ENCODE results near the gene HMGCL.

HMGCL gene

DNA sequence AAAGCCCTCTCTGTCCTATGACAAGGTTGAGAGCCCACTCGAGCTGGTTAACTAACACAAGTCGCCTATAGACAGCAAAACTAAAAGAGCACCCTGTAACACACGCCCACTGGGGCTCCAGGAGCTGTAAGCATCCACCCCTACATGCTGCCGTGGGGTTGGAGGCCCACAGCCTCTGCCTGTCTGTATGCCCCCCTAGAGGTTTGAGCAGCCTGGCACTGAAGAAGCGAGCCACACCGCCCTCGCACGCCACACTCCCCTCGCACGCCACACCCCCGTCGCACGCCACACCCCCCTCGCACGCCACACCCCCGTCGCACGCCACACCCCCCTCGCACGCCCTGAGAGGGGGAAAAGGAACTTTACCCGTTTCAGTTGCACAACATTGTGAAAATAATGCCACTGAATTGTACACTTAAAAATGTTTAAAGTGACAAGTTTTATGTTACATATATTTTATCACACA lies 13.2 kb upstream of the HMGCL start (continued):
- TF ChIP-seq, protein P1, sequence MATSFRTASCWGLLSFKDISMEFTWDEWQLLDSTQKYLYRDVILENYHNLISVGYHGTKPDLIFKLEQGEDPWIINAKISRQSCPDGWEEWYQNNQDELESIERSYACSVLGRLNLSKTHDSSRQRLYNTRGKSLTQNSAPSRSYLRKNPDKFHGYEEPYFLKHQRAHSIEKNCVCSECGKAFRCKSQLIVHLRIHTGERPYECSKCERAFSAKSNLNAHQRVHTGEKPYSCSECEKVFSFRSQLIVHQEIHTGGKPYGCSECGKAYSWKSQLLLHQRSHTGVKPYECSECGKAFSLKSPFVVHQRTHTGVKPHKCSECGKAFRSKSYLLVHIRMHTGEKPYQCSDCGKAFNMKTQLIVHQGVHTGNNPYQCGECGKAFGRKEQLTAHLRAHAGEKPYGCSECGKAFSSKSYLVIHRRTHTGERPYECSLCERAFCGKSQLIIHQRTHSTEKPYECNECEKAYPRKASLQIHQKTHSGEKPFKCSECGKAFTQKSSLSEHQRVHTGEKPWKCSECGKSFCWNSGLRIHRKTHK (tag by site-specific recombination; IDR thresholded peaks at IDR 0.05) = no peak
- TF ChIP-seq ZNF473 (tag by site-specific recombination; IDR thresholded peaks at IDR 0.05) (no peak), YY2 (tag by site-specific recombination; IDR thresholded peaks at IDR 0.05) (no peak), GLIS2 (tag by site-specific recombination; IDR thresholded peaks at IDR 0.05) (peak; percentile 77), KLF10 (tag by site-specific recombination; IDR thresholded peaks at IDR 0.05) (peak; percentile 99), ZNF600 (tag by site-specific recombination; IDR thresholded peaks at IDR 0.05) (no peak), ZNF514 (tag by site-specific recombination; IDR thresholded peaks at IDR 0.05) (no peak), KLF9 (tag by site-specific recombination; IDR thresholded peaks at IDR 0.05; ENCODE audit: low read depth) (peak; percentile 100), GLIS1 (tag by site-specific recombination; IDR thresholded peaks at IDR 0.05) (peak; percentile 59), ZFP69B (tag by site-specific recombination; IDR thresholded peaks at IDR 0.05) (no peak), ZNF530 (tag by site-specific recombination; IDR thresholded peaks at IDR 0.05; ENCODE audit: low read depth) (no peak), ZNF391 (tag by site-specific recombination; IDR thresholded peaks at IDR 0.05; ENCODE audit: borderline replicate concordance, low read depth) (no peak), ZNF121 (tag by site-specific recombination; IDR thresholded peaks at IDR 0.05) (no peak), ZNF133 (tag by site-specific recombination; IDR thresholded peaks at IDR 0.05) (no peak), ZNF677 (tag by site-specific recombination; IDR thresholded peaks at IDR 0.05) (no peak), ZNF155 (tag by site-specific recombination; IDR thresholded peaks at IDR 0.05) (no peak), ZNF24 (tag by site-specific recombination; IDR thresholded peaks at IDR 0.05) (no peak), ZNF292 (tag by site-specific recombination; IDR thresholded peaks at IDR 0.05; ENCODE audit: borderline replicate concordance, low read depth) (no peak), ZNF549 (tag by site-specific recombination; IDR thresholded peaks at IDR 0.05) (no peak), ZNF266 (tag by site-specific recombination; IDR thresholded peaks at IDR 0.05; ENCODE audit: low read depth) (no peak), ZNF140 (tag by site-specific recombination; IDR thresholded peaks at IDR 0.05) (no peak), SP3 (tag by site-specific recombination; IDR thresholded peaks at IDR 0.05) (peak; percentile 65), OVOL3 (tag by site-specific recombination; IDR thresholded peaks at IDR 0.05) (no peak), ZNF792 (tag by site-specific recombination; IDR thresholded peaks at IDR 0.05) (no peak), MYNN (tag by site-specific recombination; IDR thresholded peaks at IDR 0.05; ENCODE audit: borderline replicate concordance) (no peak), KLF8 (tag by site-specific recombination; IDR thresholded peaks at IDR 0.05) (peak; percentile 47; the same call in 1 of the 2 replicates), ZNF248 (tag by site-specific recombination; IDR thresholded peaks at IDR 0.05) (no peak), ZNF510 (tag by site-specific recombination; IDR thresholded peaks at IDR 0.05; ENCODE audit: insufficient replicate concordance) (no peak), ZBTB20 (tag by site-specific recombination; IDR thresholded peaks at IDR 0.05) (no peak)
- TF ChIP-seq, protein P2, sequence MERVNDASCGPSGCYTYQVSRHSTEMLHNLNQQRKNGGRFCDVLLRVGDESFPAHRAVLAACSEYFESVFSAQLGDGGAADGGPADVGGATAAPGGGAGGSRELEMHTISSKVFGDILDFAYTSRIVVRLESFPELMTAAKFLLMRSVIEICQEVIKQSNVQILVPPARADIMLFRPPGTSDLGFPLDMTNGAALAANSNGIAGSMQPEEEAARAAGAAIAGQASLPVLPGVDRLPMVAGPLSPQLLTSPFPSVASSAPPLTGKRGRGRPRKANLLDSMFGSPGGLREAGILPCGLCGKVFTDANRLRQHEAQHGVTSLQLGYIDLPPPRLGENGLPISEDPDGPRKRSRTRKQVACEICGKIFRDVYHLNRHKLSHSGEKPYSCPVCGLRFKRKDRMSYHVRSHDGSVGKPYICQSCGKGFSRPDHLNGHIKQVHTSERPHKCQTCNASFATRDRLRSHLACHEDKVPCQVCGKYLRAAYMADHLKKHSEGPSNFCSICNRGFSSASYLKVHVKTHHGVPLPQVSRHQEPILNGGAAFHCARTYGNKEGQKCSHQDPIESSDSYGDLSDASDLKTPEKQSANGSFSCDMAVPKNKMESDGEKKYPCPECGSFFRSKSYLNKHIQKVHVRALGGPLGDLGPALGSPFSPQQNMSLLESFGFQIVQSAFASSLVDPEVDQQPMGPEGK (tag by site-specific recombination; IDR thresholded peaks at IDR 0.05) = peak; percentile 55
- TF ChIP-seq, protein P3, sequence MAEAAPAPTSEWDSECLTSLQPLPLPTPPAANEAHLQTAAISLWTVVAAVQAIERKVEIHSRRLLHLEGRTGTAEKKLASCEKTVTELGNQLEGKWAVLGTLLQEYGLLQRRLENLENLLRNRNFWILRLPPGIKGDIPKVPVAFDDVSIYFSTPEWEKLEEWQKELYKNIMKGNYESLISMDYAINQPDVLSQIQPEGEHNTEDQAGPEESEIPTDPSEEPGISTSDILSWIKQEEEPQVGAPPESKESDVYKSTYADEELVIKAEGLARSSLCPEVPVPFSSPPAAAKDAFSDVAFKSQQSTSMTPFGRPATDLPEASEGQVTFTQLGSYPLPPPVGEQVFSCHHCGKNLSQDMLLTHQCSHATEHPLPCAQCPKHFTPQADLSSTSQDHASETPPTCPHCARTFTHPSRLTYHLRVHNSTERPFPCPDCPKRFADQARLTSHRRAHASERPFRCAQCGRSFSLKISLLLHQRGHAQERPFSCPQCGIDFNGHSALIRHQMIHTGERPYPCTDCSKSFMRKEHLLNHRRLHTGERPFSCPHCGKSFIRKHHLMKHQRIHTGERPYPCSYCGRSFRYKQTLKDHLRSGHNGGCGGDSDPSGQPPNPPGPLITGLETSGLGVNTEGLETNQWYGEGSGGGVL (tag by site-specific recombination; IDR thresholded peaks at IDR 0.05) = 0 out of 2 replicates have a peak, but pooled peaks have one; percentile 32
- TF ChIP-seq, protein P4, sequence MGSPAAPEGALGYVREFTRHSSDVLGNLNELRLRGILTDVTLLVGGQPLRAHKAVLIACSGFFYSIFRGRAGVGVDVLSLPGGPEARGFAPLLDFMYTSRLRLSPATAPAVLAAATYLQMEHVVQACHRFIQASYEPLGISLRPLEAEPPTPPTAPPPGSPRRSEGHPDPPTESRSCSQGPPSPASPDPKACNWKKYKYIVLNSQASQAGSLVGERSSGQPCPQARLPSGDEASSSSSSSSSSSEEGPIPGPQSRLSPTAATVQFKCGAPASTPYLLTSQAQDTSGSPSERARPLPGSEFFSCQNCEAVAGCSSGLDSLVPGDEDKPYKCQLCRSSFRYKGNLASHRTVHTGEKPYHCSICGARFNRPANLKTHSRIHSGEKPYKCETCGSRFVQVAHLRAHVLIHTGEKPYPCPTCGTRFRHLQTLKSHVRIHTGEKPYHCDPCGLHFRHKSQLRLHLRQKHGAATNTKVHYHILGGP (tag by site-specific recombination; IDR thresholded peaks at IDR 0.05) = no peak
- TF ChIP-seq, protein P5, sequence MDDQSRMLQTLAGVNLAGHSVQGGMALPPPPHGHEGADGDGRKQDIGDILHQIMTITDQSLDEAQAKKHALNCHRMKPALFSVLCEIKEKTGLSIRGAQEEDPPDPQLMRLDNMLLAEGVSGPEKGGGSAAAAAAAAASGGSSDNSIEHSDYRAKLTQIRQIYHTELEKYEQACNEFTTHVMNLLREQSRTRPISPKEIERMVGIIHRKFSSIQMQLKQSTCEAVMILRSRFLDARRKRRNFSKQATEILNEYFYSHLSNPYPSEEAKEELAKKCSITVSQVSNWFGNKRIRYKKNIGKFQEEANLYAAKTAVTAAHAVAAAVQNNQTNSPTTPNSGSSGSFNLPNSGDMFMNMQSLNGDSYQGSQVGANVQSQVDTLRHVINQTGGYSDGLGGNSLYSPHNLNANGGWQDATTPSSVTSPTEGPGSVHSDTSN (CRISPR knock-in tag; IDR thresholded peaks at IDR 0.05) = no peak
- TF ChIP-seq, protein P6, sequence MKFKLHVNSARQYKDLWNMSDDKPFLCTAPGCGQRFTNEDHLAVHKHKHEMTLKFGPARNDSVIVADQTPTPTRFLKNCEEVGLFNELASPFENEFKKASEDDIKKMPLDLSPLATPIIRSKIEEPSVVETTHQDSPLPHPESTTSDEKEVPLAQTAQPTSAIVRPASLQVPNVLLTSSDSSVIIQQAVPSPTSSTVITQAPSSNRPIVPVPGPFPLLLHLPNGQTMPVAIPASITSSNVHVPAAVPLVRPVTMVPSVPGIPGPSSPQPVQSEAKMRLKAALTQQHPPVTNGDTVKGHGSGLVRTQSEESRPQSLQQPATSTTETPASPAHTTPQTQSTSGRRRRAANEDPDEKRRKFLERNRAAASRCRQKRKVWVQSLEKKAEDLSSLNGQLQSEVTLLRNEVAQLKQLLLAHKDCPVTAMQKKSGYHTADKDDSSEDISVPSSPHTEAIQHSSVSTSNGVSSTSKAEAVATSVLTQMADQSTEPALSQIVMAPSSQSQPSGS (tag by site-specific recombination; IDR thresholded peaks at IDR 0.05; ENCODE audit: low read depth) = no peak

All from HEK293 (cell line).